GM23338 (cell line): ENCODE data around the gene LTBP2. TPM values are rescaled to one million over a fixed set of nuclear protein-coding genes. Genes with fewer than 3 reads are reported as not detected.

ENCODE experiments used
- ETS1 ChIP-seq: IDR thresholded peaks from 2 replicates; pipeline ENCODE4 v1.6.1; 2016; ENCODE audit warnings: antibody characterized with exemption
- EZH2 ChIP-seq: fragments of 200-600 bp; sonication (generic); IDR thresholded peaks from one replicate; pipeline ENCODE4 v1.8.0; 2017; ENCODE audit warnings: antibody characterized with exemption, mild to moderate bottlenecking, low read depth; ENCODE audit not compliant: unreplicated experiment
- EZH2phosphoT487 ChIP-seq: fragments of 200-600 bp; sonication (generic); IDR thresholded peaks from one replicate; pipeline ENCODE4 v1.8.1; 2018; ENCODE audit warnings: antibody characterized with exemption; ENCODE audit not compliant: unreplicated experiment
- JUNB ChIP-seq: IDR thresholded peaks from one replicate; pipeline ENCODE4 v1.6.1; 2016; ENCODE audit warnings: antibody characterized with exemption; ENCODE audit not compliant: unreplicated experiment
- POLR2AphosphoS5 ChIP-seq: IDR thresholded peaks from 2 replicates; pipeline ENCODE4 v1.6.1; 2016; ENCODE audit warnings: antibody characterized with exemption, low read depth
- ZNF114 ChIP-seq: fragments of 250-450 bp; sonication (Bioruptor Pico); IDR thresholded peaks from 2 replicates; pipeline ENCODE4 v1.5.0; 2020; ENCODE audit warnings: mild to moderate bottlenecking, moderate library complexity
- ZNF331 ChIP-seq: fragments of 250-450 bp; sonication (Bioruptor Pico); IDR thresholded peaks from 2 replicates; pipeline ENCODE4 v1.5.0; 2020; ENCODE audit warnings: low read depth, mild to moderate bottlenecking, moderate library complexity
- ZNF462 ChIP-seq: fragments of 250-450 bp; sonication (Bioruptor Pico); IDR thresholded peaks from 2 replicates; pipeline ENCODE4 v1.5.0; 2020; ENCODE audit warnings: mild to moderate bottlenecking, moderate library complexity
- polyA plus RNA-seq: library from polyadenylated mRNA; unstranded; fragments of >200 nt; fragmentation: Nextera tagmentation; extraction: Ambion mirVana; gene quantifications from 2 replicates; pipeline ENCODE4 v1.2.1, GENCODE V29; 2016
- total RNA-seq: library from RNA; depleted of rRNA; stranded (reverse); fragments of >200 nt; shearing (Covaris generic); gene quantifications from 2 replicates; pipeline ENCODE4 v1.2.3, GENCODE V29; 2014
- TF ChIP-seq, protein P1 (sequence below): IDR thresholded peaks from one replicate; pipeline ENCODE4 v1.6.1; 2018; ENCODE audit warnings: antibody characterized with exemption; ENCODE audit not compliant: unreplicated experiment

Gene LTBP2
- total and polyA plus RNA-seq, 2 experiments from 2014 or later = 0.27 to 0.49 TPM

DNA sequence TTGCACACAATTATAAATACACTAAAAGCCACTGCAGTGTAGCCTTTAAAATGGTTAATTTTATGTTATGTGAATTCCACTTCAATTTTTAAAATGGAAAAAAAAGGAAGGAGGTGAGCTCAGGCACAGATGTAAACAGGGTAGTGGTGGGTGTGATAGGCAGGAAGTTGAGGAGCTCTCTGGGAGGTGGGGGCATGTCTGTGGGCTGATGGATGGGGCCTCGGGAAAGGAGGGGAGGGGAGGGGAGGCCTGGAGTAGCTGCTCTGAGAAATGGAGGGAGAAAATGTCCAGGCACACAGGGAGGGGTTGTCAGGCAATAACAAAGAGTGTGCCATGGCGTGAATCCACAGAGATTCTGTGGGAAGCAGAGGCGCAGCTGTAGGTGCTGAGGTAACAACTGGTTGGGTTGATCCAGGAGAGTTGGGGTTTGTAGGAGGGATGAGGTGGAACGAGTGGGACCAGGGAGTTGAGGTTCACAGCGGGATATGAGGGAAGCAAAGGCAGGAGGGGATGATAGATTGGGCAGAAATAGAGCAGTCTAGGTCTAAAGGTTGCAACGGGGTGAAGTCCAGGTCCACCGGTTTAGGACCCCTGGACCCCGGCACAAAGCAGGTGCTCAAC is 57.2 kb downstream of the LTBP2 start (continued):
- no peak for TF ChIP-seq ZNF462 (CRISPR knock-in tag)
- TF ChIP-seq, protein P1, sequence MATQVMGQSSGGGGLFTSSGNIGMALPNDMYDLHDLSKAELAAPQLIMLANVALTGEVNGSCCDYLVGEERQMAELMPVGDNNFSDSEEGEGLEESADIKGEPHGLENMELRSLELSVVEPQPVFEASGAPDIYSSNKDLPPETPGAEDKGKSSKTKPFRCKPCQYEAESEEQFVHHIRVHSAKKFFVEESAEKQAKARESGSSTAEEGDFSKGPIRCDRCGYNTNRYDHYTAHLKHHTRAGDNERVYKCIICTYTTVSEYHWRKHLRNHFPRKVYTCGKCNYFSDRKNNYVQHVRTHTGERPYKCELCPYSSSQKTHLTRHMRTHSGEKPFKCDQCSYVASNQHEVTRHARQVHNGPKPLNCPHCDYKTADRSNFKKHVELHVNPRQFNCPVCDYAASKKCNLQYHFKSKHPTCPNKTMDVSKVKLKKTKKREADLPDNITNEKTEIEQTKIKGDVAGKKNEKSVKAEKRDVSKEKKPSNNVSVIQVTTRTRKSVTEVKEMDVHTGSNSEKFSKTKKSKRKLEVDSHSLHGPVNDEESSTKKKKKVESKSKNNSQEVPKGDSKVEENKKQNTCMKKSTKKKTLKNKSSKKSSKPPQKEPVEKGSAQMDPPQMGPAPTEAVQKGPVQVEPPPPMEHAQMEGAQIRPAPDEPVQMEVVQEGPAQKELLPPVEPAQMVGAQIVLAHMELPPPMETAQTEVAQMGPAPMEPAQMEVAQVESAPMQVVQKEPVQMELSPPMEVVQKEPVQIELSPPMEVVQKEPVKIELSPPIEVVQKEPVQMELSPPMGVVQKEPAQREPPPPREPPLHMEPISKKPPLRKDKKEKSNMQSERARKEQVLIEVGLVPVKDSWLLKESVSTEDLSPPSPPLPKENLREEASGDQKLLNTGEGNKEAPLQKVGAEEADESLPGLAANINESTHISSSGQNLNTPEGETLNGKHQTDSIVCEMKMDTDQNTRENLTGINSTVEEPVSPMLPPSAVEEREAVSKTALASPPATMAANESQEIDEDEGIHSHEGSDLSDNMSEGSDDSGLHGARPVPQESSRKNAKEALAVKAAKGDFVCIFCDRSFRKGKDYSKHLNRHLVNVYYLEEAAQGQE = no peak
- TF ChIP-seq ZNF331 (CRISPR knock-in tag) = no peak
- TF ChIP-seq POLR2AphosphoS5 = no peak
- TF ChIP-seq EZH2 = no peak
- TF ChIP-seq JUNB = no peak
- TF ChIP-seq EZH2phosphoT487 = no peak
- TF ChIP-seq ETS1 = no peak
- no peak for TF ChIP-seq ZNF114 (CRISPR knock-in tag)
